ENCODE data around the gene LRSAM1.

Gene LRSAM1

DNA sequence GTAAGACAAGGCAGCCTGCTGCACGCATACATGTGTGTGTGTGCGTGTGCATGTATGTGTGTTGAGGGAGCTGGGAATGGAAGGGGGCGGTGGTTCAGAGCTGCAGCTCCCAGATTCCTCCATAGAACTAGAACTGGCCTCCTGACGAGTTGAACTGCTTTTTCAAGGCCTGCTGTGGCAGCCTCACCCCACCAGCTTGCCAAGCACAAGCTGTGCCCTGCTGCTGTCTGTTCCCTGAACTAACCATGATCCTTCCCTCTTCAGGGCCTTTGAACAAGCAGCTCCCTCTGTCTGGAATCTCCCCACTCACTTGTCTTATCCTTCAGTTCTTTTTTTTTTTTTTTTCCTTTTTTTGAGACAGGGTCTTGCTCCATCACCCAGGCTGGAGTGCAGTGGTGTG, 22.6 kb downstream of the LRSAM1 start:
- Histone ChIP-seq H3K9me3 (replicated peaks; ENCODE audit: insufficient read depth, low read length) (no peaks in the 10 kb centered on the region), H3K36me3 (replicated peaks; ENCODE audit: insufficient read depth, low read length) (no peaks in the 10 kb centered on the region), H3K9ac (ENCODE audit: low read length) (no peak overlapping the region), H2AFZ (ENCODE audit: low read length) (no peak overlapping the region), H3K9me2 (replicated peaks; ENCODE audit: insufficient read depth, low read length) (no peaks in the 10 kb centered on the region), H3F3A (ENCODE audit: insufficient read depth, low read length) (no peaks in the 10 kb centered on the region), H3K27me3 (replicated peaks; ENCODE audit: insufficient read depth, low read length) (no peaks in the 10 kb centered on the region), H3K27ac (ENCODE audit: low read length) (no peak overlapping the region), H4K20me1 (ENCODE audit: insufficient read depth, low read length) (no peaks in the 10 kb centered on the region), H3K4me3 (ENCODE audit: low read length) (no peak overlapping the region), H3K79me2 (ENCODE audit: low read length) (no peaks in the 10 kb centered on the region), H3K4me2 (ENCODE audit: low read depth, low read length) (no peak overlapping the region), H3K4me1 (ENCODE audit: low read length) (no peaks in the 10 kb centered on the region)
- DNase-seq: no peak
- TF ChIP-seq EZH2 (optimal IDR thresholded peaks at IDR 0.05; ENCODE audit: low read depth, low read length): no peak
- TF ChIP-seq, protein P1, sequence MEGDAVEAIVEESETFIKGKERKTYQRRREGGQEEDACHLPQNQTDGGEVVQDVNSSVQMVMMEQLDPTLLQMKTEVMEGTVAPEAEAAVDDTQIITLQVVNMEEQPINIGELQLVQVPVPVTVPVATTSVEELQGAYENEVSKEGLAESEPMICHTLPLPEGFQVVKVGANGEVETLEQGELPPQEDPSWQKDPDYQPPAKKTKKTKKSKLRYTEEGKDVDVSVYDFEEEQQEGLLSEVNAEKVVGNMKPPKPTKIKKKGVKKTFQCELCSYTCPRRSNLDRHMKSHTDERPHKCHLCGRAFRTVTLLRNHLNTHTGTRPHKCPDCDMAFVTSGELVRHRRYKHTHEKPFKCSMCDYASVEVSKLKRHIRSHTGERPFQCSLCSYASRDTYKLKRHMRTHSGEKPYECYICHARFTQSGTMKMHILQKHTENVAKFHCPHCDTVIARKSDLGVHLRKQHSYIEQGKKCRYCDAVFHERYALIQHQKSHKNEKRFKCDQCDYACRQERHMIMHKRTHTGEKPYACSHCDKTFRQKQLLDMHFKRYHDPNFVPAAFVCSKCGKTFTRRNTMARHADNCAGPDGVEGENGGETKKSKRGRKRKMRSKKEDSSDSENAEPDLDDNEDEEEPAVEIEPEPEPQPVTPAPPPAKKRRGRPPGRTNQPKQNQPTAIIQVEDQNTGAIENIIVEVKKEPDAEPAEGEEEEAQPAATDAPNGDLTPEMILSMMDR (IDR thresholded peaks at IDR 0.05; ENCODE audit: low read length): no peak
- TF ChIP-seq EZH2phosphoT487 (IDR thresholded peaks at IDR 0.05; ENCODE audit: low read length): no peak

DNA sequence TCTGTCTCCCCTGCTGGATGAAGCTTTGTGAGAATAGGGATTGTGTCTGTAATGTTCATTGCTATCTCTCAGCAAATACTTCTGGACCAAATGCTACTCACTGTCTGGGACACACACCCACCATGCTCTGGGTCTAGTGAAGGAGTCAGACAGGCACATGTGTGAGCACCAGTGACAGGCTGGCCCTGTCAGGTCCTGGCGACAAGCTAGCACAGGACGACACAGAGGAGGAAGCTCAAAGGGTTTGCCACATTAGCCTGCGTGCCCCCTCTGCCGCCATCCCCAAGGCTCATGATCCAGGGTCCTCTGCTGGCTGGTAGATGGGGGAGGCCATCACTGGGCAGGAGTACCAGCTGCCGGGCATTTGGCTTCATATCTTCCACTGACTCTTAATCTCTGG, 23.3 kb downstream of the LRSAM1 start:
- no peaks in the 10 kb centered on the region for H3K9me2 ChIP-seq (replicated peaks; ENCODE audit: insufficient read depth, low read length)

DNA sequence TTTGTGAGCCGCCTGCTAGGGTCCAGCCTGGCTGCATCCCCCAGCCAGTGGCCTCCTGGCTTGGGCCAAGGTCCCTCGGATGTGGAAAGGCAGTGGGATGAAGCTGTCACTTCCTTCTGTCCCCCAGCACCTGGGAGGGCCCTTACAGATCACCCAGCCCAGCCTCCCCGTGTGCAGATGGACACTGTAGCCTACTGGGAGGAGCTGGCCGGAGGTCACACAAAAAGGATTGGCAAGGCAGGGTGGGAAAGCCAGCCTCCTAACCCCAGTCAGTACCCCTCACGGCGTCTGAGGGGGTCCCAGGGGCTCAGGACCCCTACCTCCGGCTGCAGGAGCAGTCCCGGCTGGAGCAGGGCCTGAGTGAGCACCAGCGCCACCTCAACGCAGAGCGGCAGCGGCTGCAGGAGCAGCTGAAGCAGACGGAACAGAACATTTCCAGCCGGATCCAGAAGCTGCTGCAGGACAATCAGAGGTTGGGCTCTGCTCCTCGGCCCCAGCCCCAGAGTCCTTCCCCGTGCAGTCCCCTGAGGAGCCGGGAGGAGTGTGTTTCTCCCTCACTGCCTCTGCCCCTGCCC, 28.3 kb downstream of the LRSAM1 start:
- Histone ChIP-seq H3K36me3 (replicated peaks; ENCODE audit: insufficient read depth, low read length) (no peaks in the 10 kb centered on the region), H3K9ac (ENCODE audit: low read length) (no peak overlapping the region), H4K20me1 (ENCODE audit: insufficient read depth, low read length) (no peaks in the 10 kb centered on the region), H3K27me3 (replicated peaks; ENCODE audit: insufficient read depth, low read length) (no peaks in the 10 kb centered on the region), H3K4me3 (ENCODE audit: low read length) (no peak overlapping the region), H3K9me2 (replicated peaks; ENCODE audit: insufficient read depth, low read length) (no peaks in the 10 kb centered on the region), H3F3A (ENCODE audit: insufficient read depth, low read length) (no peaks in the 10 kb centered on the region), H3K79me2 (ENCODE audit: low read length) (no peaks in the 10 kb centered on the region), H3K4me2 (ENCODE audit: low read depth, low read length) (no peak overlapping the region), H3K4me1 (ENCODE audit: low read length) (no peaks in the 10 kb centered on the region), H3K9me3 (replicated peaks; ENCODE audit: insufficient read depth, low read length) (no peaks in the 10 kb centered on the region), H3K27ac (ENCODE audit: low read length) (no peak overlapping the region), H2AFZ (ENCODE audit: low read length) (no peak overlapping the region)
- no peak for TF ChIP-seq EZH2phosphoT487 (IDR thresholded peaks at IDR 0.05; ENCODE audit: low read length)
- TF ChIP-seq, protein P1 (IDR thresholded peaks at IDR 0.05; ENCODE audit: low read length): no peak
- no peak for TF ChIP-seq EZH2 (optimal IDR thresholded peaks at IDR 0.05; ENCODE audit: low read depth, low read length)
- no peak for DNase-seq

More for the DNA sequence above, 23.3 kb downstream of the LRSAM1 start:
- Histone ChIP-seq H2AFZ (ENCODE audit: low read length) (no peak overlapping the region), H3K4me3 (ENCODE audit: low read length) (no peak overlapping the region), H3K4me2 (ENCODE audit: low read depth, low read length) (no peak overlapping the region), H3K27me3 (replicated peaks; ENCODE audit: insufficient read depth, low read length) (no peaks in the 10 kb centered on the region), H3K79me2 (ENCODE audit: low read length) (no peaks in the 10 kb centered on the region), H3F3A (ENCODE audit: insufficient read depth, low read length) (no peaks in the 10 kb centered on the region), H3K4me1 (ENCODE audit: low read length) (no peaks in the 10 kb centered on the region), H3K9me3 (replicated peaks; ENCODE audit: insufficient read depth, low read length) (no peaks in the 10 kb centered on the region), H4K20me1 (ENCODE audit: insufficient read depth, low read length) (no peaks in the 10 kb centered on the region), H3K36me3 (replicated peaks; ENCODE audit: insufficient read depth, low read length) (no peaks in the 10 kb centered on the region), H3K9ac (ENCODE audit: low read length) (no peak overlapping the region), H3K27ac (ENCODE audit: low read length) (no peak overlapping the region)
- TF ChIP-seq, protein P1 (IDR thresholded peaks at IDR 0.05; ENCODE audit: low read length): no peak
- TF ChIP-seq EZH2phosphoT487 (IDR thresholded peaks at IDR 0.05; ENCODE audit: low read length): no peak
- no peak for TF ChIP-seq EZH2 (optimal IDR thresholded peaks at IDR 0.05; ENCODE audit: low read depth, low read length)
- DNase-seq: no peak

Measured in MM.1S (cell line).